ENCODE results near the gene LY6G5B. TPM values are rescaled to one million over a fixed set of nuclear protein-coding genes. Genes with fewer than 3 reads are reported as not detected.

Gene LY6G5B, protein sequence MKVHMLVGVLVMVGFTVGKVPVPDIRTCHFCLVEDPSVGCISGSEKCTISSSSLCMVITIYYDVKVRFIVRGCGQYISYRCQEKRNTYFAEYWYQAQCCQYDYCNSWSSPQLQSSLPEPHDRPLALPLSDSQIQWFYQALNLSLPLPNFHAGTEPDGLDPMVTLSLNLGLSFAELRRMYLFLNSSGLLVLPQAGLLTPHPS
- 1.4 and 1.9 TPM in 2 replicates for total RNA-seq

DNA sequence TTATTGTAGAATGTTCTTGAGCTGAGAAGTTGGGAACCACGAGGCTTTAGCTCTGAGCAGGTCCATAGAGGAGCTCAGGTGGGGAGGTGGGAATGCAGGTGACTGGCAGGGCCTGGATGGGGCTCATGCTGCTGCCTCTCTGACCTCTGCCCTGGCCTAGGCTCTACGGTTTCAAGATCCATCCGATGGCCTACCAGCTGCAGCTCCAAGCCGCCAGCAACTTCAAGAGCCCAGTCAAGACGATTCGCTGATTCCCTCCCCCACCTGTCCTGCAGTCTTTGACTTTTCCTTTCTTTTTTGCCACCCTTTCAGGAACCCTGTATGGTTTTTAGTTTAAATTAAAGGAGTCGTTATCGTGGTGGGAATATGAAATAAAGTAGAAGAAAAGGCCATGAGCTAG is at the start of gene LY6G5B:
Gene LY6G5B (plus strand): TSS at position 301 of the 400 bp plus-strand sequence. CDS start 975 bp downstream, outside the sequence.

DNA sequence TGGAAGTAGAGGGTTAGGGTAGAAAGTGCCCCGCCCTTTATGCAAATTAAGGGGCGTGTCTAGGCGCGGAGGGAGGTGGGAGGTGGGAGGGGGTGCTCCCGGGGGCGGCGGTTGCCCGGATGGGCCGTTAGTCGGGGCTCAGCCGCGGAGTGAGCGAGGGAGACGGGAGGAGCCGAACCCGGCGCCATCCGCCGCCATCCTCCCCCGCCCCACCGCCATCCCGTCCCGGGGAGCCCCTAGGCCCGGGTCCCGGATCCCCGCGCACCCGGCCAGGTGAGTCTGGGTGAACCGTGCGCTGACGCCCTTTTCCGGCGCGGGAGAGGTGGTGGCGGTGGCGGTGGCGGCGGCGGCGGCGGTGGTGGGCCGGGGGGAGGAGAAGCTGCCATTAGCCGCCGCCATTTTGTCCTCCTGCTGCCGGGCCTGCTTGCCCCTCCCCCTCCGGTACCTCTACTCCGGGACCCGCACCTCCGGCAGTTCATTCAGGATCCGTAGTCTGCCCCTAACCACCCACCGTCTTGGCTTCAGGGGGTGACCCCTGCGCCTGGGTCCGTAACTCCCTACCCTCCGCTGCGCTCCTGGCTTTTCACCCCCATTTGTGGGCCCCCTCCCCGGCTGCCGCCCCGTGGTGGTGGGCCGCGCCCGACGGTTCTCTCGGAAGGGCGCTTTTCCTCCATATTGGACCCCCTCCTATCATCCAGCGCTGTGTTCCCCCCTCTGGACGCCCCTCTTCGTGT is 49.0 kb upstream of the LY6G5B start, which contains the start of gene PRRC2A:
Gene PRRC2A (plus strand): TSS at position 130 of the 734 bp plus-strand sequence. CDS start 2,075 bp downstream, outside the sequence.

DNA sequence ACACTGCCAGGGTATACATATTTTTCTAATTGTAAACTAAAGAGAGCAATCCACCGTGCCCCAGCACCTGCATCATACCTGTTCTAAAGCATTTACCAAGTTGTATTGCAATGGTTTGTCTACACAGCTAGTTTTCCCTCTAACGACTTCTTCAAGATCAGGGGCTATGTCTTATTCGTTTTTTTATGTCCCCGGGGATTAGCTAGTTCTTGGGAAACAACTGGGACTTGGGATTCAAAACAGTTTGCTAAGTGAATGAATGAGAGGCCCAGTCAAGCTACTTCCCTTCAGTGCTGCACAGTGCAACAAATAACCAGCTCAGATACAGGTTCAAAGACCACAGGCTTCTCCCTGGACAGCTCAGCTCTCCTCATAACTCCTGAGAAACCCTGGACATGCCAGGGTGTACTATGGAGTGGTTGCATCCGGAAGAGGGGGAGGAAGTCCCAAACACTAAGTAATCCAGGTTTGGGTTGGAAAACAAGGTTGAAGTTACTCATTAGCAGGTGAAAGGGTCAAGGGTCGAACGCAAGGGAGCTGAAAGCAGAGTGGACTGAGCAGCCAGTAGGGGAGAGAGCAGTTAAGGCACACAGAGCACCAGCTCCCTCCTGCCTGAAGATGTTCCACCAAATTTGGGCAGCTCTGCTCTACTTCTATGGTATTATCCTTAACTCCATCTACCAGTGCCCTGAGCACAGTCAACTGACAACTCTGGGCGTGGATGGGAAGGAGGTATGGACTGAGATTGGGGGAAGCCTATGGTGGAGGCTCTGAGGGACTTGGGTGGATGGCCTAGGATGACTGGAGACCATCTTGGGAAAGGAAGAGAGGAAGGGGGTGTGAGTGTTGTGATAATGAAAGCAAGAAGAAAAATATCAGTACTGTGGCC is 14.2 kb upstream of the LY6G5B start, which contains the start of gene APOM:
Gene APOM (plus strand): TSS at position 546 of the 889 bp plus-strand sequence. CDS start 73 bp downstream, at position 619.

DNA sequence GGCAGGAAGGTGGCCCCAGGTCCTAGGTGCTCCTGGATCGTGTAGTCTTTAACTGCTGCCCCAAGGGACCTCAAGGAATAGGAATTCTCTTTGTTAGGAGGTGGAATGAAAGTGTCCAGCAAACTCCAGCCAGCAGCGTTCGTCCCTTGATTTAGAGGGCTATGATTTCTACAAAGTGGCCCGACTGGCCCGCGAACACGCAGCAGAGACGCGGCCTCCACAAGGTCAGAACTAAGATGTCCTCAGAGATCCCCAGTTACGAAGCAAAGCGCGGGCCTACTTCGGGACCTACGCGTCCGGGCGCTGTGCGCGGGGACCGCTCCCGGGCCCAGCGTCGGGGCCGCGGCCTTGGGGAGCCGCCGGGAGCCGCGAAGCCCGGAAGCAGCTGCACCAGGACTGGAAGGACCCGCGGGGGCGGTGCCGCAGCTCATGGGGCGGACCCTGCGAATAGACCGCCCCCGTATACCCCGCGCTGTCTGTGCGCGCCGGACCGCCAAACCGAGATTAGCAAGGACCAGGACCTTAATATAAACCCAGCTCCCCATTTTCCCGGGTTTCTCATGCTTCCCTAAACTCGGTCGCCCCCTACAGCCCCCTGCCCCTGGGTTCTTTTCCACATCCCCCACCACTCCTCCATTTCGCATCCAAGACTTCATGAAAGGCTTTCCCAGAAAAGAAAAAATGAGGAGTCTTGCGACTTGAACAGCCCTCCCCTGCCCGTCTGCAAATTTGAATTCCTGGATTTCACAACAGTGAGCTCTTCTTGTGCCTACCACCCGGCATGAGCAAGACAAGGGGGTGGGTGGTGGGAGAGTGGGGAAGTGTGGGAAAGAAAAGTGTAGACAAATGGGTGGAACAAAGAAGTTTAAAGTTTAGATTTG is 9.2 kb upstream of the LY6G5B start, which contains the start of gene C6orf47:
Gene C6orf47 (minus strand): TSS at position 398 of the 881 bp plus-strand sequence. CDS start 831 bp downstream, outside the sequence.

DNA sequence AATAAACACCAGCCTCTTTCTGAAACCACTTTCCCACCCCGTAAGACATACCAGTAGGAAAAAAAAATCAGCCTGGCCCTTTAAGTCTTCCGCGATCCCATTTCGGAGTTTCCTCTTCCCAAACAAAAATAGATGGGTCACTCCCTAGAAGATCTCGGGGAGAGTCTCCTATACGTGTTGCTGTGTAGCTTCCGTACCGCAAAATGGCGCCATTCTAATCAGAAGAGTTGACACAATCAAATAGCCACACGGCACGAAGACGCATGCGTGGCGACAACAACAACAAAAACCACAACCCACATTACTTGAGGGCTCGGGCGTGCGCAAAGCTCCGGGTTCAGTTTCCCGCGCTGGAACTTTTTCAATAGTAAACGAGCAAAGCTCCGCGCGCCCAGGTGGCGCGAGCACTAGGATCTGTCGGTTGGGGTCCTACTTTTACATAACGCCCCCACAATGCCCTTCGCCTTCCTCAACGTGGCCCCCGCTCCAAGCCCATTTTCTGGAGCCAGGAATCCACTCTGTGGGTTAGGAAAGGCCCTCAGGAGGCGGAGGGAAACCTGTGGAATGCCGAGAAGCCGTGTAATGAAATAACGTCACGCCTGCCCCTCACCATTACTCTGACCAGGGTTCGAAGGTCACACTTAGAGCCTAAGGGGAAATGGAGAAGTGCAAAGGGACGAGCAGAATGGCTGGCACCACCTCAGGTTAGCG is 4.8 kb upstream of the LY6G5B start, which contains the start of gene GPANK1:
Gene GPANK1 (minus strand): TSS at position 208 of the 711 bp plus-strand sequence. CDS start 519 bp downstream, outside the sequence.

DNA sequence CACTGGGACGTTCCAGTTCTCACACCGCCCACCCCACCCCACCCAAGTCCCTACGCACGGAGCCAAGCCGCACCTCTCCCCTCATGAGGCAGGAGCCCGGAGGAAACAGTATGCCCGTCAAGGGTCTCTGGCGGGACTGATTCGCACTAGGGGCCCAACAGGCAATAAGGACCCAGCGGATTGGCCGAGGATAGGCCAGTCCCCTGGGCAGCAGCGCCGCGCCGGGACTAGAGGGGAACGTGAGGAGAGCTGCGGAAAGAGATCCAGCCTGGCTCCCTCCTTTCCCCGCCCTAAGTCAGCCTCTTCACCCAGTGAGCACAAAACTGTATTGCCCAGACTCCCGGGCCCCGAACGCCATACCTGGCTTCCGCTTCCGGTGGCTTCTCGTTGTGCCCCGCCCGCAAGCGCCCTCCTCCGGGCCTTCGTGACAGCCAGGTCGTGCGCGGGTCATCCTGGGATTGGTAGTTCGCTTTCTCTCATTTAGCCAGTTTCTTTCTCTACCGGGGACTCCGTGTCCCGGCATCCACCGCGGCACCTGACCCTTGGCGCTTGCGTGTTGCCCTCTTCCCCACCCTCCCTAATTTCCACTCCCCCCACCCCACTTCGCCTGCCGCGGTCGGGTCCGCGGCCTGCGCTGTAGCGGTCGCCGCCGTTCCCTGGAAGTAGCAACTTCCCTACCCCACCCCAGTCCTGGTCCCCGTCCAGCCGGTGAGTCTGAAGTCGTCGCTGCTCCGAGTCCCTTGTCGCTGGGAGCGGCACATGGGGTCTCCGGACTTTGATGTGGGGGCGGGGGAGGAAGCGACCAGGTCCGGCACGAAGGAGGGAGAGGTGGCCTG is 4.1 kb upstream of the LY6G5B start, which contains the start of gene CSNK2B:
Gene CSNK2B (plus strand): TSS at position 580 of the 836 bp plus-strand sequence. CDS start 752 bp downstream, outside the sequence.

DNA sequence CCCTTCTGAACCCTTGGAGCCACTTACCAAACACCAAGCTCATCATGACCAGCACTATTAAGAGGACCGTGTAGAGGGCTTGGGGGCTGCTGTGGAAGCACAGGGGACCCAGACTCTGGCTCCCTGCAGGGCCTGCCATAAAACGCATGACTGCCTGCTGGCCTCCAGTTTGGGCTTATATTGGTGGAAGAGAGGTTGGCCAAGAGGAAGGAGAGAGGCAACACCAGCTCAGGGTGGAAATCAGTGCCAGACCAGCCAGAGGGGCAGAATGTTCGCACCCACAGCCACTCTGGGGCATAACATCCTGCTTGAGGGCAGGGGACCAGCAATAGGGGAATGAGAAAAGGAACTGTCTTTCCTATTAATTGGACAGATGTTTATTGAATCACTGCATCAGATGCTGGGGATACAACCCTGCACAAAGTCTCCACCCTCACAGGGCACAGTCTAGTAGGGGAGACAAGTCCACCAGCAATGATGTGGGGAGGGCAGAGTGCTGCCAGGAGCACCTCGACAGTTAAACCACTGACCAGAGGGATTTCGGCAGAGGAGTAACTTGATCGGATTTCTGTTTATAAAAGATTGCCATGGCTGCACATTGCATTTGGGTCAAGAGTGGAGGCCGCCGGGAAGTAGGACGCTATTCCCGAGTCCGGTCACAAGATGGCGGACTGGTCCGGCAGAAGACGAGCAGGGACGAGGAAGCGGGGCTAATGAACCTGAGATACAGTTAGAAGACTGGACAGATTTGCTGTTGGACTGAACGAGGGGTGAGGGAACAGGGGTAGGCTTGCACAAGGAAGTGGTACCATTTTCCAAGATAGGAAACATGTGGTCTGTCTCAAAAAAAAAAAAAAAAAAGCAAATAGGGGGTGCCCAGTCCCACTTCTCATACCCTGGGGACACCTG is 10.7 kb downstream of the LY6G5B start, which contains the start of gene LY6G5C:
Gene LY6G5C (minus strand): TSS at position 842 of the 909 bp plus-strand sequence. CDS start 694 bp downstream, at position 148.

DNA sequence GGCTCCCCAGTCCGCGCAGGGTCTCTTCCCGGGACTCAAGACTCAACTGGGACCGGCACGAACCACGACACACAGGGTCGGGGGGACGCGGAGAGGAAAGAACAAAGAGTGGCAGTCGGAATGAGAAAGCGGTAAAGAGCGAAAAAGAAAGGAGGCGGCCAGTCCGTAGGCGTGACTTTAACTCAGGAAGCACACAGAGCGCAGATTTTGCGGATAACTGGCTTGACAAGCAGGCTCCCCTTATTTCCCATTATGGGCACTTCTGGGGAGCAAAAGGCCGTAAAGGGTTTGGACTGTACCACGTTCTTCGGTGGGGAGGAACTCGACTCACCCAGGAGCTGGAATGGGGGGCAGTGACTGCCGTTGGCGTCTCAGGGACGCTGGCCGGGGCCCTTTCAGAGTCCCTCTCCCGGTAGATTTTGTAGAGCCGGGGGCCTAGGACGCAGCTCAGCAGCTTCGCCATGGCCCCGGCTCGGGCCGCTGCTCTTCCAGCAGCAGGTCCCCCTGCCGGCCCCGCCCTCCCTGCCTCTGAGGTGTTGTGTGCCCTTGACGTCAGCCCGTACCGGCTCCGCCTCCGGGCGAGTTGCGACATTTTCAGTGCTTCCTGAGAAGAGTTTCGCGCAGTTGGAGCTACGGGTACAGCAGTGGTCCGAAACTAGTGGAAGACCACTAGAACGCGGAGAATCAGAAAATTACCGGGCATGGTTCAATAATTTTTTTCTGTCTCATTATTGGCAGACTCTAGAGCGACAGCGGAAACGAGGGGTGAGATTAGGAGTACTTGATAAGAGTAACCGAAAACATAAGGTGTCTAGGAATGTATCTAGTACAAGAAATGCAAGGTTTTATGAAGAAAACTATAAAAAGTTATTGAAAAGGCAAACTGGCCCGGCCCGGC is 33.3 kb downstream of the LY6G5B start, which contains the start of gene ABHD16A:
Gene ABHD16A (minus strand): TSS at position 506 of the 898 bp plus-strand sequence. CDS start 43 bp downstream, at position 463.

DNA sequence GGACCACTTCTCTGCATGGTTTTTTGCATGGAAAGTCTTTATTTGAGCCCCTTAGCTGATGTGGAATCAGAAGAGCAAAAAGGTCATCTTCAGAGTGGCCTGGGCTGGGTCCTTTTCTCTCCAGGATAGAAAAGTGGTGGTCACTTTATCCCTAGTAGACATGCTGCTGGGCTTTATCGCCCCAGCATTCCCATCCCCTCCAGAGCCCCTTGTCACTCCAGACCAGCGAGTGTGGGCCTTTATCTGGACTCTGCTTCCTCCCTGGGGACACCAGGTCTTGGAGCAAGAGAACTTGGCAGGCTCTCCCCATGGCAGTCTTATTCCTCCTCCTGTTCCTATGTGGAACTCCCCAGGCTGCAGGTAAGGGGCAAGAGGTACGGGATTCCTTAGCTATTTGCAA is 36.8 kb downstream of the LY6G5B start, which contains the start of gene LY6G6F:
Gene LY6G6F (plus strand): TSS at position 268 of the 400 bp plus-strand sequence. CDS start 41 bp downstream, at position 309.

DNA sequence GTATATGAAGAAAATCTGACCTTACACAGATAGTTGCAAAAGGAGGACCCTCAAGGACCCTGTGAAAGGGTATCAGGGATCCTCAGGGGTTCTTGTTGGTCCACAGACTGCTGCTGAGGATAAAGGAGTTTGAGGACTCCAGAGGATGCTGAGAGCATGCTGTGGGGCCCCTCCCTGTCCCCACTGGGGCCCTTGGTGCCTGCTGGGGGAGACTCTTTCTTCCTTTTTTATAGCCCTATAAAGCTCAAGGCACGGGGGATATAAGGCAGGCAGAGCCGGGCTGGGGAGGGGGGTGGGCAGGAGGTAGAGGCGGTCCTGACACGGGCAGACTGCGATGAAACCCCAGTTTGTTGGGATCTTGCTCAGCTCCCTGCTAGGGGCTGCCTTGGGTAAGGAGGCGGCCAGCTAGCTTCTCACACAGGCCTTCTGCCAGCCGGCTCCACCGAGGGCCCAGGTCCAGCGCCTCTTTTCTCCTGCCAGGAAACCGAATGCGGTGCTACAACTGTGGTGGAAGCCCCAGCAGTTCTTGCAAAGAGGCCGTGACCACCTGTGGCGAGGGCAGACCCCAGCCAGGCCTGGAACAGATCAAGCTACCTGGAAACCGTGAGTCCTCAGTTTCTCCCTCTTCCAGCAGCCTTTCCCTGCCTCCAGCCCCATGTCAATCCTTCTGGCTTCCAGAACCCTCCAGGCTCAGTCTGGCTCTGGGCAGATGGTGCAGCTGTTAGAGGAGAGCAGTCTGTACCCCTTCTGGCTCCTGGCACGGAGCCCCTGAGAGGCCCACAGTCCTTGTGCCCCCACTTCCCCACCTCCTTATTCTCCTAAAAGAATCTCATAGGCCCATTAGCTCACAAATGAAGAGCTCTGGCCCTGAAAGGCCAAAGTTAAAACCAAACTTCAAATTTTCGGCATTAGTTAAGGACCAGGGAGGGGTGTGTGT is 45.5 kb downstream of the LY6G5B start, which contains the start of gene LY6G6D:
Gene LY6G6D (plus strand): TSS at position 327 of the 937 bp plus-strand sequence. CDS start 8 bp downstream, at position 335.

DNA sequence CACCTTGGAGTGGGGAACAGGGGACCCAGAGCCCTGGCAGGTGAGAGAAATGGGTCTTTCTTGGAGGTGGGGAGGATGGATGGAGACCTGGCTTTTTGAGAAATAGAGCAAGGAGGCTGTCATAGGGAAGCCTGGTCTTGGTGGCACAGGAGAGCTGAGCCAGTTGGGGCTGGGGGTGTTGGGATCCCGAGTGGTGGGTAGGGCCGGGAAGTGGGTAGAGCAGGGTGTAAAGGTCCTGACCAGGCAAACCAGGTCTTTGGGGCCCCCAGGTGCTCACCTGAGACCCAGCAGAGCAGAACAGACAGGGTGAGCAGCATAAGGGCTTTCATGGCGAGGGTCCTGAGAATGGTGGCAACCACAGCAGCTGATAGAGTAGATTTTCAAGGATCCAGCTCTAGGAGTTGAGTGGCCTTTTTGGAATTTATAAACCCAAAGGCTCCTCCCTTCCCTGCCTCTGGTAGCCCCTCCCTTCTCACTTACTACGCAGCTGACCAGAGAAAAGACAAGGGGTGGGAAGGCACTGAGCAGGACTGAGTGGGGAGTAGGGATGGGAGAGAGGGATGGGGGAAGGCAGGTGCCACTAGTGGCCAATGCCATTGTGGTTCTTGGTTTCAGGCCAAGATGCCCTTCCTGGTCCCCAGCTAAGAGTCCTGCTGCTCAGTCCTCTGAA is 51.7 kb downstream of the LY6G5B start, which contains the start of gene LY6G6C:
Gene LY6G6C (minus strand): TSS at position 396 of the 670 bp plus-strand sequence. CDS start 67 bp downstream, at position 329.

Data from dermis lymphatic vessel endothelial cell (primary cell).